Parathyroid adenoma (tissue), 2 donors: ENCODE data around the gene IMMP2L.

Source experiments
- H2AFZ ChIP-seq: fragments of 300-600 bp; sonication (generic); one replicate; pipeline ENCODE4 v1.7.0; 2017; ENCODE audit warnings: antibody characterized with exemption, mild to moderate bottlenecking
- H3K27ac ChIP-seq: fragments of 300-600 bp; sonication (generic); one replicate; pipeline ENCODE4 v1.7.0; 2017
- H3K27me3 ChIP-seq: fragments of 300-600 bp; sonication (generic); one replicate; pipeline ENCODE4 v1.7.0; 2017; ENCODE audit warnings: low read length; ENCODE audit not compliant: control insufficient read depth, insufficient read depth
- H3K36me3 ChIP-seq: fragments of 300-600 bp; sonication (generic); one replicate; pipeline ENCODE4 v1.7.0; 2017; ENCODE audit warnings: low read length; ENCODE audit not compliant: control insufficient read depth, insufficient read depth
- H3K4me1 ChIP-seq: fragments of 300-600 bp; sonication (generic); one replicate; pipeline ENCODE4 v1.7.0; 2017; ENCODE audit warnings: control low read depth
- H3K4me2 ChIP-seq: fragments of 300-600 bp; sonication (generic); one replicate; pipeline ENCODE4 v1.7.0; 2017; ENCODE audit warnings: low read length
- H3K4me3 ChIP-seq: fragments of 300-600 bp; sonication (generic); one replicate; pipeline ENCODE4 v1.7.0; 2017; ENCODE audit warnings: low read depth, low read length
- H3K79me2 ChIP-seq: fragments of 300-600 bp; sonication (generic); one replicate; pipeline ENCODE4 v1.7.0; 2017; ENCODE audit warnings: control low read depth
- H3K9ac ChIP-seq: fragments of 300-600 bp; sonication (generic); one replicate; pipeline ENCODE4 v1.7.0; 2017; ENCODE audit warnings: mild to moderate bottlenecking
- H3K9me3 ChIP-seq: fragments of 300-600 bp; sonication (generic); one replicate; pipeline ENCODE4 v1.7.0; 2017; ENCODE audit warnings: low read length; ENCODE audit not compliant: control insufficient read depth
- CTCF ChIP-seq: fragments of 300-600 bp; sonication (generic); IDR thresholded peaks from one replicate; pipeline ENCODE4 v1.7.0; 2017; ENCODE audit warnings: antibody characterized with exemption, mild to moderate bottlenecking
- donor health status: primary hyperparathyroidism.

Gene IMMP2L

GRCh38 chr7:111266613-111267012, 295.7 kb downstream of the IMMP2L start:
- no peaks in the 10 kb centered on the region for H3K36me3 ChIP-seq
- no peak overlapping the region for H3K9ac ChIP-seq
- no peaks in the 10 kb centered on the region for H3K27me3 ChIP-seq
- H3K27ac ChIP-seq = no peak overlapping the region
- H3K4me2 ChIP-seq = no peak overlapping the region
- H2AFZ ChIP-seq = no peak overlapping the region
- TF ChIP-seq CTCF = no peak
- H3K4me1 ChIP-seq = peaks cover 14% of the 10 kb centered on the region
- no peak overlapping the region for H3K4me3 ChIP-seq
- H3K79me2 ChIP-seq = no peaks in the 10 kb centered on the region
- H3K9me3 ChIP-seq = no peaks in the 10 kb centered on the region

- no peaks in the 10 kb centered on the region for H3K27me3 ChIP-seq
- no peak overlapping the region for H3K9ac ChIP-seq
- H3K79me2 ChIP-seq = no peaks in the 10 kb centered on the region
- H3K4me1 ChIP-seq = peaks cover 14% of the 10 kb centered on the region
- no peaks in the 10 kb centered on the region for H3K36me3 ChIP-seq
- H3K27ac ChIP-seq = no peak overlapping the region
- H2AFZ ChIP-seq = no peak overlapping the region
- no peak for TF ChIP-seq CTCF
- no peaks in the 10 kb centered on the region for H3K9me3 ChIP-seq
- H3K4me2 ChIP-seq = no peak overlapping the region
- no peak overlapping the region for H3K4me3 ChIP-seq
Measured at GRCh38 chr7:111265394-111265793, 296.9 kb downstream of the IMMP2L start.

GRCh38 chr7:111264981-111265380, 297.3 kb downstream of the IMMP2L start:
- H3K79me2 ChIP-seq = no peaks in the 10 kb centered on the region
- TF ChIP-seq CTCF = no peak
- H3K27me3 ChIP-seq = no peaks in the 10 kb centered on the region
- peaks cover 14% of the 10 kb centered on the region for H3K4me1 ChIP-seq
- no peak overlapping the region for H3K4me2 ChIP-seq
- H2AFZ ChIP-seq = no peak overlapping the region
- H3K9ac ChIP-seq = no peak overlapping the region
- no peaks in the 10 kb centered on the region for H3K36me3 ChIP-seq
- H3K4me3 ChIP-seq = no peak overlapping the region
- H3K27ac ChIP-seq = no peak overlapping the region
- H3K9me3 ChIP-seq = no peaks in the 10 kb centered on the region

GRCh38 chr7:111264111-111264868, 298.0 kb downstream of the IMMP2L start:
- no peak overlapping the region for H3K4me2 ChIP-seq
- H3K27ac ChIP-seq = no peak overlapping the region
- no peaks in the 10 kb centered on the region for H3K9me3 ChIP-seq
- no peaks in the 10 kb centered on the region for H3K27me3 ChIP-seq
- no peak overlapping the region for H2AFZ ChIP-seq
- H3K36me3 ChIP-seq = no peaks in the 10 kb centered on the region
- peaks cover 14% of the 10 kb centered on the region for H3K4me1 ChIP-seq
- H3K79me2 ChIP-seq = no peaks in the 10 kb centered on the region
- no peak for TF ChIP-seq CTCF
- no peak overlapping the region for H3K4me3 ChIP-seq
- no peak overlapping the region for H3K9ac ChIP-seq
